ENCODE measurements around the gene MYOM1. TPM values are rescaled to one million over a fixed set of nuclear protein-coding genes. Genes with fewer than 3 reads are reported as not detected.
A peak's percentile ranks its signal among the peaks of the same experiment; 100 is the strongest.

Gene MYOM1
- polyA plus RNA-seq, 1 experiment = 0.02 TPM

- H3K27me3 ChIP-seq (ENCODE audit: control insufficient read depth, insufficient read depth, low read length) = no peaks in the 10 kb centered on the region
- H3K27ac ChIP-seq (ENCODE audit: low read depth, low read length) = no peak overlapping the region
- TF ChIP-seq CTCF (IDR thresholded peaks at IDR 0.05; ENCODE audit: low read depth, low read length) = no peak
- ChIA-PET CTCF (interaction anchor here (2.6 kb wide), 1 partner anchor 401 kb away, joined by 6 read pairs; no protein-coding TSS in a partner anchor), POLR2A (interaction anchor here (0.6 kb wide), 1 partner anchor 342 kb away, joined by 5 read pairs; no protein-coding TSS in a partner anchor)
- no peak for DNase-seq (ENCODE audit: low read depth, low spot score)
- H3K4me3 ChIP-seq (ENCODE audit: low read depth, low read length) = no peak overlapping the region
- no peaks in the 10 kb centered on the region; the same call in 1 of the 2 replicates for H3K9me3 ChIP-seq (ENCODE audit: control insufficient read depth, insufficient read depth, low read length)
Observed at GRCh38 chr18:3265564-3266033, 45.8 kb upstream of the MYOM1 start.

GRCh38 chr18:3264362-3264761 is 44.6 kb upstream of the MYOM1 start:
- TF ChIP-seq CTCF (IDR thresholded peaks at IDR 0.05; ENCODE audit: low read depth, low read length) = no peak
- ChIA-PET CTCF (interaction anchor here (0.6 to 1.6 kb wide), 2 partner anchors 85 to 330 kb away, joined by 3 to 7 read pairs; no protein-coding TSS in a partner anchor), POLR2A (no interaction called here)
- Histone ChIP-seq H3K27me3 (ENCODE audit: control insufficient read depth, insufficient read depth, low read length) (no peaks in the 10 kb centered on the region), H3K4me3 (ENCODE audit: low read depth, low read length) (peak overlapping the region; percentile 15), H3K9me3 (ENCODE audit: control insufficient read depth, insufficient read depth, low read length) (no peaks in the 10 kb centered on the region; the same call in 1 of the 2 replicates), H3K27ac (ENCODE audit: low read depth, low read length) (no peak overlapping the region)
- DNase-seq (ENCODE audit: low read depth, low spot score) = no peak

- DNase-seq (ENCODE audit: low read depth, low spot score) = no peak
- peak overlapping the region; percentile 3 for H3K27ac ChIP-seq (ENCODE audit: low read depth, low read length)
- H3K4me3 ChIP-seq (ENCODE audit: low read depth, low read length) = peak overlapping the region; percentile 93
- CTCF ChIA-PET = interaction anchor here (1.2 to 1.3 kb wide), 2 partner anchors 191 to 403 kb away, joined by 3 read pairs; no protein-coding TSS in a partner anchor
- H3K9me3 ChIP-seq (ENCODE audit: control insufficient read depth, insufficient read depth, low read length) = no peaks in the 10 kb centered on the region; the same call in 1 of the 2 replicates
- TF ChIP-seq CTCF (IDR thresholded peaks at IDR 0.05; ENCODE audit: low read depth, low read length) = no peak
- H3K27me3 ChIP-seq (ENCODE audit: control insufficient read depth, insufficient read depth, low read length) = no peaks in the 10 kb centered on the region
- POLR2A ChIA-PET = interaction anchor here (0.6 kb wide), 1 partner anchor 32 kb away, joined by 5 read pairs; no protein-coding TSS in a partner anchor
Observed at GRCh38 chr18:3263132-3263700, 43.4 kb upstream of the MYOM1 start.

GRCh38 chr18:3262234-3263131 is 42.7 kb upstream of the MYOM1 start:
- Histone ChIP-seq H3K27me3 (ENCODE audit: control insufficient read depth, insufficient read depth, low read length) (no peaks in the 10 kb centered on the region), H3K27ac (ENCODE audit: low read depth, low read length) (peak overlapping the region; percentile 95), H3K9me3 (ENCODE audit: control insufficient read depth, insufficient read depth, low read length) (no peaks in the 10 kb centered on the region; the same call in 1 of the 2 replicates), H3K4me3 (ENCODE audit: low read depth, low read length) (peak overlapping the region; percentile 93)
- ChIA-PET POLR2A (interaction anchor here (1.0 to 2.0 kb wide), 2 partner anchors 13 to 187 kb away, joined by 4 to 14 read pairs; partner anchors contain the start of genes MYL12A and TGIF1), CTCF (interaction anchor here (1.2 to 1.3 kb wide), 2 partner anchors 192 to 403 kb away, joined by 3 read pairs; no protein-coding TSS in a partner anchor)
- TF ChIP-seq CTCF (IDR thresholded peaks at IDR 0.05; ENCODE audit: low read depth, low read length) = no peak
- DNase-seq (ENCODE audit: low read depth, low spot score) = no peak

Measured in AG04450 (cell line).